ENCODE results near the gene HSPA5. TPM values are rescaled to one million over a fixed set of nuclear protein-coding genes. Genes with fewer than 3 reads are reported as not detected.
"Not testable (repeated sequence)": the region's sequence is repeated elsewhere in the genome, so short reads cannot be mapped to it uniquely, and the experiment has no call there.

The HSPA5 gene
- total RNA-seq, 1 donor = 130 TPM

GRCh38 chr9:125235804-125236519, 5.2 kb downstream of the HSPA5 start:
- peak overlapping the region; percentile 90 for H3K4me3 ChIP-seq (ENCODE audit: low read depth, low read length)
- no peak for TF ChIP-seq CTCF (IDR thresholded peaks at IDR 0.05; ENCODE audit: insufficient read depth, low read depth, low read length)
- DNase-seq (ENCODE audit: low read depth) = no peak

GRCh38 chr9:125234099-125234498, 7.0 kb downstream of the HSPA5 start:
- H3K4me3 ChIP-seq (ENCODE audit: low read depth, low read length); DNase-seq (ENCODE audit: low read depth): not testable (repeated sequence)

GRCh38 chr9:125233678-125234077, 7.5 kb downstream of the HSPA5 start:
- no peak overlapping the region for H3K4me3 ChIP-seq (ENCODE audit: low read depth, low read length)
- DNase-seq (ENCODE audit: low read depth) = peak; percentile 99
- no peak for TF ChIP-seq CTCF (IDR thresholded peaks at IDR 0.05; ENCODE audit: insufficient read depth, low read depth, low read length)

- no peak overlapping the region for H3K4me3 ChIP-seq (ENCODE audit: low read depth, low read length)
- no peak for DNase-seq (ENCODE audit: low read depth)
- TF ChIP-seq CTCF (IDR thresholded peaks at IDR 0.05; ENCODE audit: insufficient read depth, low read depth, low read length) = no peak
Measured at GRCh38 chr9:125227761-125228160, 13.4 kb downstream of the HSPA5 start.

- not testable (repeated sequence) for H3K4me3 ChIP-seq (ENCODE audit: low read depth, low read length); DNase-seq (ENCODE audit: low read depth)
Measured at GRCh38 chr9:125224858-125225257, 16.3 kb downstream of the HSPA5 start.

- no peak for TF ChIP-seq CTCF (IDR thresholded peaks at IDR 0.05; ENCODE audit: insufficient read depth, low read depth, low read length)
- H3K4me3 ChIP-seq (ENCODE audit: low read depth, low read length) = no peak overlapping the region
- DNase-seq (ENCODE audit: low read depth) = no peak
Measured at GRCh38 chr9:125218621-125219020, 22.5 kb downstream of the HSPA5 start.

- DNase-seq (ENCODE audit: low read depth) = peak; percentile 35
- TF ChIP-seq CTCF (IDR thresholded peaks at IDR 0.05; ENCODE audit: insufficient read depth, low read depth, low read length) = no peak
- no peak overlapping the region for H3K4me3 ChIP-seq (ENCODE audit: low read depth, low read length)
Measured at GRCh38 chr9:125214186-125214585, 27.0 kb downstream of the HSPA5 start.

GRCh38 chr9:125204477-125204876, 36.7 kb downstream of the HSPA5 start:
- no peak for DNase-seq (ENCODE audit: low read depth)
- H3K4me3 ChIP-seq (ENCODE audit: low read depth, low read length) = no peak overlapping the region
- TF ChIP-seq CTCF (IDR thresholded peaks at IDR 0.05; ENCODE audit: insufficient read depth, low read depth, low read length) = no peak
